Neural progenitor cell (in vitro differentiated cells): Measurements from ENCODE around the gene FBXW11.

Source experiments
- EZH2 ChIP-seq: fragments of 200-600 bp; sonication (generic); IDR thresholded peaks from 2 replicates; pipeline ENCODE4 v1.6.1; 2017; ENCODE audit warnings: antibody characterized with exemption, mild to moderate bottlenecking, moderate library complexity
- TF ChIP-seq, protein P1 (sequence below): fragments of 200-600 bp; sonication (generic); IDR thresholded peaks from 2 replicates; pipeline ENCODE4 v1.5.1; 2017; ENCODE audit warnings: antibody characterized with exemption, mild to moderate bottlenecking

DNA sequence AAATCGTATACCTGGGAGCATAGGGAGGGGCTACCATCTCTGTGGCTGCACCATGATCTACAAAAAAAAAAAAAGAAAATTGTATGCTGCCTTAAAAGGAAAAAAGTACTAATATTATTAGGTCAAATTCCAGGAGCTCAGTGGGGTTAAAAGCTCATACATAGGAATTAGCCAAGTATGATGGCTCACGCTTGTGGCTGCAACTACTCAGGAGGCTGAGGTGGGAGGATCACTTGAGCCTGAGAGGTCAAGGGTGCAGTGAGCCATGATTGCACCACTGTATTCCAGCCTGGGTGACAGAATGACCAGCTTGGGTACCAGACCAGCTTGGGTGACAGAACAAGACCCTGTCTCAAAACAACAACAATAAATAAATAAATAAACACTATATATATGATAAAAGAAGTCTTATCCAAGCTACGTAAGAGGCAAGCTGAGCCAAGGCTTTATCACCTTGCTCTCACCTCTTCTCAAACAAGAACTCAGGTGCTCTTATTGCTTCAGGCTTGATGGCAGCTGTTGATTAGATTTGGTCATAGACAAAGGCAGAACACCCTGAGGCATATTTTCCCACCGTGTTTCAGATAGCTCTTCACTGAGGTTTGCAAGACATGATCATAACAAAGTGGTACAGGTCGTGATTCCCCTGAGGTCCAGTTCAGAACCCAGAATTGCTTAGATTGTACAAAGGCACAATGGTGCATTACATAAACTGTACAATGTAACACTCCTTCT, 3.3 kb upstream of the FBXW11 start:
- TF ChIP-seq, protein P1, sequence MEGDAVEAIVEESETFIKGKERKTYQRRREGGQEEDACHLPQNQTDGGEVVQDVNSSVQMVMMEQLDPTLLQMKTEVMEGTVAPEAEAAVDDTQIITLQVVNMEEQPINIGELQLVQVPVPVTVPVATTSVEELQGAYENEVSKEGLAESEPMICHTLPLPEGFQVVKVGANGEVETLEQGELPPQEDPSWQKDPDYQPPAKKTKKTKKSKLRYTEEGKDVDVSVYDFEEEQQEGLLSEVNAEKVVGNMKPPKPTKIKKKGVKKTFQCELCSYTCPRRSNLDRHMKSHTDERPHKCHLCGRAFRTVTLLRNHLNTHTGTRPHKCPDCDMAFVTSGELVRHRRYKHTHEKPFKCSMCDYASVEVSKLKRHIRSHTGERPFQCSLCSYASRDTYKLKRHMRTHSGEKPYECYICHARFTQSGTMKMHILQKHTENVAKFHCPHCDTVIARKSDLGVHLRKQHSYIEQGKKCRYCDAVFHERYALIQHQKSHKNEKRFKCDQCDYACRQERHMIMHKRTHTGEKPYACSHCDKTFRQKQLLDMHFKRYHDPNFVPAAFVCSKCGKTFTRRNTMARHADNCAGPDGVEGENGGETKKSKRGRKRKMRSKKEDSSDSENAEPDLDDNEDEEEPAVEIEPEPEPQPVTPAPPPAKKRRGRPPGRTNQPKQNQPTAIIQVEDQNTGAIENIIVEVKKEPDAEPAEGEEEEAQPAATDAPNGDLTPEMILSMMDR: no peak
- TF ChIP-seq EZH2: no peak
